HCT116 (cell line): ENCODE results near the gene CLN6. TPM values are rescaled to one million over a fixed set of nuclear protein-coding genes. Genes with fewer than 3 reads are reported as not detected.

ENCODE experiments used
- ATAC-seq: fragments of 200-7000 bp; cut with Tn5 transposase; 2 replicates; pipeline ENCODE4 v1.9.1; 2020; ENCODE audit warnings: mild to moderate bottlenecking, moderate library complexity
- BruUV-seq: library from RNA; stranded (reverse); fragments of 400-500 nt; replicated peaks from 2 replicates; lab custom pipeline; 2021; lab: Mats Ljungman, UMichigan
- CTCF ChIA-PET: fragments of 300-600 bp; sonication (Branson Sonifier 250); formaldehyde crosslinking; loops from one replicate; lab custom pipeline; 2021; ENCODE audit warnings: antibody characterized with exemption; lab: Charles Lee
- POLR2A ChIA-PET: fragments of 300-600, 350-600 bp; sonication (Branson Sonifier 250); formaldehyde crosslinking; loops from one replicate; lab custom pipeline; 2021; ENCODE audit warnings: antibody characterized with exemption; lab: Charles Lee
- RAD21 ChIA-PET, 2 experiments: fragments of 300-600 bp; sonication (Branson Sonifier 250); formaldehyde crosslinking; loops; one replicate each; lab custom pipeline; 2023; ENCODE audit warnings: low total read pairs in 2 of 2; ENCODE audit not compliant: uncharacterized antibody in 2 of 2, unreplicated experiment in 2 of 2, low non-redundant PET in 1 of 2; lab: Charles Lee
- DNase-seq: peaks from one replicate; pipeline ENCODE4 v3.0.0-alpha.2; 2010; ENCODE audit warnings: low read depth, low spot score
- H2AFZ ChIP-seq: fragments of 200-600 bp; shearing (Covaris generic), sonication (generic); 2 replicates; pipeline ENCODE4 v1.6.1; 2017; ENCODE audit warnings: low read depth, mixed run types, mixed read lengths, antibody characterized with exemption, low read length; ENCODE audit not compliant: poor library complexity, severe bottlenecking
- H3K27ac ChIP-seq: 2 replicates; pipeline ENCODE4 v1.5.1; 2012; ENCODE audit warnings: low read depth, low read length
- H3K27me3 ChIP-seq: fragments of 200-600 bp; sonication (generic); 2 replicates; pipeline ENCODE4 v1.6.1; 2016; ENCODE audit warnings: mixed run types, low read length, mixed read lengths; ENCODE audit not compliant: insufficient read depth
- H3K36me3 ChIP-seq, 2 experiments: fragments of 200-500 bp in 1 of 2; fragments of 200-600 bp in 1 of 2; sonication (Bioruptor generic) in 1 of 2; sonication (generic) in 1 of 2; 2 replicates each; pipeline versions ENCODE4 v1.5.1 to v1.6.1; 2014 to 2016; ENCODE audit warnings: low read length in 2 of 2, inconsistent platforms in 1 of 2, mixed read lengths in 1 of 2, mixed run types in 1 of 2; ENCODE audit not compliant: insufficient read depth in 2 of 2, control insufficient read depth in 1 of 2
- H3K4me1 ChIP-seq, 2 experiments: fragments of 200-600 bp in 1 of 2; sonication (generic) in 1 of 2; 2 replicates each; pipeline versions ENCODE4 v1.5.1 to v1.6.1; 2012 to 2017; ENCODE audit warnings: low read length in 2 of 2, inconsistent platforms in 1 of 2, mild to moderate bottlenecking in 1 of 2, mixed read lengths in 1 of 2, mixed run types in 1 of 2, moderate library complexity in 1 of 2; ENCODE audit not compliant: insufficient read depth in 2 of 2, control insufficient read depth in 1 of 2
- H3K4me2 ChIP-seq: fragments of 200-600 bp; sonication (generic); 2 replicates; pipeline ENCODE4 v1.6.1; 2017; ENCODE audit warnings: mixed run types, low read length, mixed read lengths
- H3K4me3 ChIP-seq, 2 experiments: fragments of 200-600 bp in 1 of 2; sonication (generic) in 1 of 2; replicated peaks in 1 of 2; 2 replicates each; pipeline ENCODE4 v1.5.1; 2011 to 2016; ENCODE audit warnings: low read length in 2 of 2, control low read depth in 1 of 2, low read depth in 1 of 2, mild to moderate bottlenecking in 1 of 2, mixed read lengths in 1 of 2, mixed run types in 1 of 2
- H3K79me2 ChIP-seq: fragments of 200-600 bp; sonication (generic); 2 replicates; pipeline ENCODE4 v1.6.1; 2017; ENCODE audit warnings: mild to moderate bottlenecking, mixed run types, low read length, moderate library complexity, mixed read lengths; ENCODE audit not compliant: insufficient read depth
- H3K9ac ChIP-seq: fragments of 200-600 bp; sonication (generic); 2 replicates; pipeline ENCODE4 v1.6.1; 2016; ENCODE audit warnings: low read length, mixed read lengths
- H3K9me2 ChIP-seq: fragments of 200-600 bp; sonication (generic), shearing (Covaris generic); 2 replicates; pipeline ENCODE4 v1.6.1; 2017; ENCODE audit warnings: mixed run types, mild to moderate bottlenecking, moderate library complexity; ENCODE audit not compliant: insufficient read depth
- H3K9me3 ChIP-seq, 2 experiments: fragments of 200-500 bp in 1 of 2; fragments of 200-600 bp in 1 of 2; sonication (Bioruptor generic) in 1 of 2; sonication (generic) in 1 of 2; 2 replicates each; pipeline ENCODE4 v1.6.1; 2014 to 2017; ENCODE audit warnings: low read length in 2 of 2, mixed read lengths in 2 of 2, inconsistent platforms in 1 of 2, low read depth in 1 of 2, mild to moderate bottlenecking in 1 of 2, mixed run types in 1 of 2, moderate library complexity in 1 of 2; ENCODE audit not compliant: control insufficient read depth in 1 of 2, insufficient read depth in 1 of 2
- H4K20me1 ChIP-seq: fragments of 200-600 bp; sonication (generic), shearing (Covaris generic); 2 replicates; pipeline ENCODE4 v1.6.1; 2017; ENCODE audit warnings: mixed run types, mild to moderate bottlenecking, moderate library complexity; ENCODE audit not compliant: insufficient read depth
- CEBPB ChIP-seq: IDR thresholded peaks from 2 replicates; pipeline ENCODE4 v1.6.1; 2012; ENCODE audit warnings: low read depth
- JUND ChIP-seq: IDR thresholded peaks from 2 replicates; pipeline ENCODE4 v1.6.1; 2012
- ZNF274 ChIP-seq: fragments of 200-500 bp; sonication (Bioruptor generic); IDR thresholded peaks from 2 replicates; pipeline ENCODE4 v1.6.1; 2014; ENCODE audit warnings: mild to moderate bottlenecking, low read depth, low read length, inconsistent platforms
- intact Hi-C: fragments of 100-400 bp; cut with micrococcal nuclease; formaldehyde crosslinking; loops from 2 replicates; pipeline ENCODE4 v1.10.0; 2022
- total RNA-seq: library from RNA; stranded (reverse); gene quantifications from one replicate; pipeline ENCODE4 v1.2.1, GENCODE V29; 2021; ENCODE audit not compliant: unreplicated experiment
- TF ChIP-seq, protein P1 (sequence below): IDR thresholded peaks from 2 replicates; pipeline ENCODE4 v1.6.1; 2011; ENCODE audit warnings: mild to moderate bottlenecking, low read length, moderate library complexity; ENCODE audit not compliant: insufficient replicate concordance; ENCODE audit errors: extremely low read depth

Gene CLN6
- total RNA-seq, 1 experiment from 2014 or later = 44.1 TPM

DNA sequence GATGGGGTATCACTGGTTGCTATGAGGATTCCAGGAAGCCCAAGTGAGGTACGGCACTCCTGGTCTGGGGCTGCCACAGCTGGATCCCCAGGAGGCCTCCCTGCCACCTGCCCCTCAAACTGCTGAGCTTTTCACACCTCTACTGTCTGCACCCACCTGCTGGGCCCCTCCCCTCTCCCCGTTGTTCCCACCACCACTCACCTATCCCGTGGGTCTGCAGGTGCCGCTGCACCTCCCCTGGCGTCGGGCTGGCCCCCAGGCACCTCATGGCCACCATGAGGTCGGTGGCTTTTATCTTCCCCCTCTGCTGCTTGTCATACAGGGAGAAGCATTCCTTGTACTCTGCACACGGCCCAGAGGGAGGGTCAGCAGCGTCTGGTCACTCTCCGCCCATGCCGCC, 30.2 kb downstream of the CLN6 start (continued):
- TF ChIP-seq, protein P1, sequence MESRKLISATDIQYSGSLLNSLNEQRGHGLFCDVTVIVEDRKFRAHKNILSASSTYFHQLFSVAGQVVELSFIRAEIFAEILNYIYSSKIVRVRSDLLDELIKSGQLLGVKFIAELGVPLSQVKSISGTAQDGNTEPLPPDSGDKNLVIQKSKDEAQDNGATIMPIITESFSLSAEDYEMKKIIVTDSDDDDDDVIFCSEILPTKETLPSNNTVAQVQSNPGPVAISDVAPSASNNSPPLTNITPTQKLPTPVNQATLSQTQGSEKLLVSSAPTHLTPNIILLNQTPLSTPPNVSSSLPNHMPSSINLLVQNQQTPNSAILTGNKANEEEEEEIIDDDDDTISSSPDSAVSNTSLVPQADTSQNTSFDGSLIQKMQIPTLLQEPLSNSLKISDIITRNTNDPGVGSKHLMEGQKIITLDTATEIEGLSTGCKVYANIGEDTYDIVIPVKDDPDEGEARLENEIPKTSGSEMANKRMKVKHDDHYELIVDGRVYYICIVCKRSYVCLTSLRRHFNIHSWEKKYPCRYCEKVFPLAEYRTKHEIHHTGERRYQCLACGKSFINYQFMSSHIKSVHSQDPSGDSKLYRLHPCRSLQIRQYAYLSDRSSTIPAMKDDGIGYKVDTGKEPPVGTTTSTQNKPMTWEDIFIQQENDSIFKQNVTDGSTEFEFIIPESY = no peak

DNA sequence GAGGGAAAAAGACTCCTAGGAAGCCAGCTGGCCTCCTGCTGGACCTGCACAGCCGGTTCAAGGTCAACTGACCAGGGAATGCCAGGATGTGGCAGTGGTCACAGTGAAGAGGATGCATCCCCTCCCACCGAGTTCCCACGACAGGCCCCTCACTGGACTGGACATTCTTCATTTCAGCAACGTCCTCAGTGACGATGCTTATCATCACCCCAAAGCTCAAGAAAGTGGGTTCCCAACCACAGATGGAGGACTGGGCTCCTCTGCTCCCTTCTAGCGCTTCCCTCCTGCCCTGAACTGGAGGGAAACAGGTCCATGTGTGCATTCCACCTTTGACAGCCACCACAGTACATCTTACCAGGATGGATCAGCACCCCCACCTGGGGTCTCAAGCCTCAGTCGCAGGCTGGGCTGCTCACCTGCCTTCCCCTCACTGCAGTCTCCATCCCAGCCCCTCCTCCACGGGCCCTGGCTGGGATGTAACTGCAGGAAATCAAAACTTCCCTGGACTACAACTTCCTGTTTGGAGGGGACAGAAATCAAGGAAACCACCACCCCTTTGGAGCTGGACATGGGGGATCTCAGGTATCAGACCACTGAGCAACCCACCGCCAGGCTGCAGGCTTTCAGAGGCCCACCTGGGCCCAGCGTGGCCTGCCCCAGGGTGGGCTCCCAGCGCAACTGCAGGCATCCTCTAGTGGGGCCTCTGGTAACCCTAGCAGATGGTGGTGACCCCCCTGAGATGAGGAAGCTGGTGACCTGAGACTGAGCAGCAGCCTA, 31.7 kb downstream of the CLN6 start:
- no peaks in the 10 kb centered on the region for H3K27me3 ChIP-seq
- H3K27ac ChIP-seq = no peak overlapping the region
- BruUV-seq = no TSS peak
- no peak overlapping the region for H3K4me2 ChIP-seq
- no peaks in the 10 kb centered on the region for H3K4me1 ChIP-seq
- H4K20me1 ChIP-seq = no peaks in the 10 kb centered on the region
- no peak overlapping the region for H2AFZ ChIP-seq
- ChIA-PET POLR2A (no interaction called here), RAD21 (no interaction called here), CTCF (no interaction called here)
- no peak overlapping the region for H3K9ac ChIP-seq
- H3K9me2 ChIP-seq = no peaks in the 10 kb centered on the region
- peaks cover 2 to 12% of the 10 kb centered on the region in 2 experiments; a peak in 2 of 4 replicates for H3K36me3 ChIP-seq
- peaks cover 11% of the 10 kb centered on the region; the same call in 1 of the 2 replicates for H3K79me2 ChIP-seq
- TF ChIP-seq JUND (no peak), ZNF274 (no peak)
- intact Hi-C loops = no loop called here
- DNase-seq (no peak), ATAC-seq (no peak)
- no peak overlapping the region for H3K4me3 ChIP-seq
- H3K9me3 ChIP-seq = no peaks in the 10 kb centered on the region

DNA sequence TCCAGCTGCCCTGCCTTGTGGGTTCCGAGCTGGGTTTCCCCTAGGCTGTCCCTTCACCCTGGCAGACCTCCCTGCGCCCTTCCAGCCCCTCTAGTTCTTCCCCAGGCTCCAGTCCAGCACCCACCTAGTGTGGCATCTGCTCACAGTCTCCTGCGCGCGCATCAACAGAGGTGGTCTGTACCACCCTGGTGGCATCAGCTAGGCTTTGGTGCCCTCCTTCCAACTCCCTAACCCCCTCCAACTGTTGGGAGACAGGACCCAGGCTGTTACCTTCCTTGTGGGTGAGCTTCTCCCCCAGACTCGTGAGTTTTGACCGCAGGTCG, 32.4 kb downstream of the CLN6 start:
- ATAC-seq (no peak), DNase-seq (no peak)
- Histone ChIP-seq H3K4me1 (no peaks in the 10 kb centered on the region), H3K9me2 (no peaks in the 10 kb centered on the region), H3K36me3 (peaks cover 2 to 16% of the 10 kb centered on the region in 2 experiments; a peak in 2 of 4 replicates), H3K4me3 (no peak overlapping the region), H3K27me3 (no peaks in the 10 kb centered on the region), H3K27ac (no peak overlapping the region), H3K9ac (no peak overlapping the region), H3K79me2 (peaks cover 11% of the 10 kb centered on the region; the same call in 1 of the 2 replicates), H4K20me1 (no peaks in the 10 kb centered on the region), H3K9me3 (no peaks in the 10 kb centered on the region), H2AFZ (no peak overlapping the region), H3K4me2 (no peak overlapping the region)
- ChIA-PET CTCF (no interaction called here), RAD21 (no interaction called here), POLR2A (no interaction called here)
- TF ChIP-seq CEBPB = no peak
- no TSS peak for BruUV-seq
- intact Hi-C loops = no loop called here
